ENCODE measurements around the gene CTU1. TPM values are rescaled to one million over a fixed set of nuclear protein-coding genes. Genes with fewer than 3 reads are reported as not detected.

The CTU1 gene
- total RNA-seq, 4 donors from 2014 or later: 7.4 to 25.5 (median 18.3) TPM

GRCh38 chr19:51078104-51078503 is 30.1 kb downstream of the CTU1 start:
- no peak for TF ChIP-seq POLR2A (IDR thresholded peaks at IDR 0.05)
- TF ChIP-seq, protein P1, sequence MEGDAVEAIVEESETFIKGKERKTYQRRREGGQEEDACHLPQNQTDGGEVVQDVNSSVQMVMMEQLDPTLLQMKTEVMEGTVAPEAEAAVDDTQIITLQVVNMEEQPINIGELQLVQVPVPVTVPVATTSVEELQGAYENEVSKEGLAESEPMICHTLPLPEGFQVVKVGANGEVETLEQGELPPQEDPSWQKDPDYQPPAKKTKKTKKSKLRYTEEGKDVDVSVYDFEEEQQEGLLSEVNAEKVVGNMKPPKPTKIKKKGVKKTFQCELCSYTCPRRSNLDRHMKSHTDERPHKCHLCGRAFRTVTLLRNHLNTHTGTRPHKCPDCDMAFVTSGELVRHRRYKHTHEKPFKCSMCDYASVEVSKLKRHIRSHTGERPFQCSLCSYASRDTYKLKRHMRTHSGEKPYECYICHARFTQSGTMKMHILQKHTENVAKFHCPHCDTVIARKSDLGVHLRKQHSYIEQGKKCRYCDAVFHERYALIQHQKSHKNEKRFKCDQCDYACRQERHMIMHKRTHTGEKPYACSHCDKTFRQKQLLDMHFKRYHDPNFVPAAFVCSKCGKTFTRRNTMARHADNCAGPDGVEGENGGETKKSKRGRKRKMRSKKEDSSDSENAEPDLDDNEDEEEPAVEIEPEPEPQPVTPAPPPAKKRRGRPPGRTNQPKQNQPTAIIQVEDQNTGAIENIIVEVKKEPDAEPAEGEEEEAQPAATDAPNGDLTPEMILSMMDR (IDR thresholded peaks at IDR 0.05): no peak
- TF ChIP-seq EP300 (IDR thresholded peaks at IDR 0.05): no peak
- H3K9me3 ChIP-seq: peaks cover 0 to 12% (median 0%) of the 10 kb centered on the region in 4 donors

GRCh38 chr19:51076631-51077213 is 31.5 kb downstream of the CTU1 start:
- Histone ChIP-seq H3K27ac (no peak overlapping the region), H3K4me1 (no peaks in the 10 kb centered on the region), H3K4me3 (no peak overlapping the region), H3K36me3 (no peaks in the 10 kb centered on the region), H3K27me3 (peaks cover 0 to 3% of the 10 kb centered on the region in 2 donors), H3K9me3 (peaks cover 0 to 14% (median 0%) of the 10 kb centered on the region in 4 donors)
- TF ChIP-seq POLR2A (IDR thresholded peaks at IDR 0.05) (no peak), EP300 (IDR thresholded peaks at IDR 0.05) (no peak)
- TF ChIP-seq, protein P1 (IDR thresholded peaks at IDR 0.05): no peak
- 75% methylated on average over 14 of the region's 14 CpGs for WGBS, 2 donors
- no peak for DNase-seq (ENCODE audit: low spot score in 2 of 2)

More at GRCh38 chr19:51078104-51078503, 30.1 kb downstream of the CTU1 start:
- no peak for DNase-seq (ENCODE audit: low spot score in 2 of 2)
- no peak overlapping the region for H3K4me3 ChIP-seq
- no peak overlapping the region for H3K27ac ChIP-seq
- 66 to 72% methylated on average over 6 of the region's 6 CpGs for WGBS, 2 donors
- no peaks in the 10 kb centered on the region for H3K36me3 ChIP-seq
- H3K4me1 ChIP-seq: no peaks in the 10 kb centered on the region
- H3K27me3 ChIP-seq: peaks cover 0 to 3% of the 10 kb centered on the region in 2 donors

DNA sequence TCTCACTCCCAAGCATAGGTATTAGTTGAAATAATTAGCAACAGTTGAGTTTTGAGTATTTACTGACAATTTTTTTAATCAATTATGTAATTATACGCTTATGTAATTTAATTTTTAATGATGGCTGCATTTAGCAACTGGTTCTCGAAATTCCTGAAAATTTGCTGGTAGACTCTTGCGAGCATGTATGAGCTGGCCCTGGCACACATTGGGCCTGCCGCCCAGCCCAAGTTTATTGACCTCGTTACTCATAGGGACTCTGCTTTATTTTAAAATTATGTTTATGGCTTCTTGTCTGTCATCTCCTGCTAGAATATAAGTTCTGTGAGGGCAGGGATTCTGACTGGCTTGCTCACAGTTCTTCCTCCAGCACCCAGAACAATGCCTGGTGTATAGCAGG is 32.2 kb downstream of the CTU1 start:
- WGBS, 2 donors: 88 to 90% methylated on average over 5 of the region's 5 CpGs

GRCh38 chr19:51071095-51071405 is 37.2 kb downstream of the CTU1 start:
- Histone ChIP-seq H3K4me1 (no peaks in the 10 kb centered on the region), H3K27me3 (no peaks in the 10 kb centered on the region), H3K9me3 (peaks cover 0 to 14% (median 0%) of the 10 kb centered on the region in 4 donors), H3K36me3 (no peaks in the 10 kb centered on the region), H3K27ac (no peak overlapping the region), H3K4me3 (no peak overlapping the region)
- TF ChIP-seq POLR2A (IDR thresholded peaks at IDR 0.05) (no peak), EP300 (IDR thresholded peaks at IDR 0.05) (no peak)
- TF ChIP-seq, protein P1 (IDR thresholded peaks at IDR 0.05): no peak
- 58 to 65% methylated on average over 4 of the region's 4 CpGs for WGBS, 2 donors
- DNase-seq (ENCODE audit: low spot score in 2 of 2): no peak

More for the DNA sequence above, 32.2 kb downstream of the CTU1 start:
- DNase-seq (ENCODE audit: low spot score in 2 of 2): no peak
- no peaks in the 10 kb centered on the region for H3K4me1 ChIP-seq
- H3K27ac ChIP-seq: no peak overlapping the region
- H3K4me3 ChIP-seq: no peak overlapping the region
- peaks cover 0 to 3% of the 10 kb centered on the region in 2 donors for H3K27me3 ChIP-seq
- H3K36me3 ChIP-seq: no peaks in the 10 kb centered on the region
- no peak for TF ChIP-seq POLR2A (IDR thresholded peaks at IDR 0.05)
- TF ChIP-seq, protein P1 (IDR thresholded peaks at IDR 0.05): no peak
- TF ChIP-seq EP300 (IDR thresholded peaks at IDR 0.05): no peak
- H3K9me3 ChIP-seq: peaks cover 0 to 14% (median 0%) of the 10 kb centered on the region in 4 donors

- DNase-seq (ENCODE audit: low spot score in 2 of 2): no peak
- H3K27me3 ChIP-seq: peaks cover 0 to 5% of the 10 kb centered on the region in 2 donors
- 73 to 77% methylated on average over 5 of the region's 5 CpGs for WGBS, 2 donors
- TF ChIP-seq, protein P1 (IDR thresholded peaks at IDR 0.05): no peak
- TF ChIP-seq POLR2A (IDR thresholded peaks at IDR 0.05): no peak
- TF ChIP-seq EP300 (IDR thresholded peaks at IDR 0.05): no peak
- H3K36me3 ChIP-seq: no peaks in the 10 kb centered on the region
- peaks cover 0 to 14% (median 0%) of the 10 kb centered on the region in 4 donors for H3K9me3 ChIP-seq
- H3K4me1 ChIP-seq: peaks cover 0 to 3% (median 0%) of the 10 kb centered on the region in 4 donors
- H3K27ac ChIP-seq: no peak overlapping the region
- H3K4me3 ChIP-seq: no peak overlapping the region
These were observed 37.7 kb downstream of the CTU1 start for GRCh38 chr19:51070334-51071094.
